ENCODE measurements around the gene CDC42BPA. TPM values are rescaled to one million over a fixed set of nuclear protein-coding genes. Genes with fewer than 3 reads are reported as not detected.

CDC42BPA gene
- total and polyA plus RNA-seq, 2 donors (not counting 3 experiments of a cell fraction or from before 2014, with no cell fraction given): 26.1 to 92.6 TPM

GRCh38 chr1:227218870-227219573 lies 99.3 kb downstream of the CDC42BPA start:
- BruUV-seq (replicated peaks): no TSS peak
- H4K20me1 ChIP-seq (replicated peaks; ENCODE audit: control insufficient read depth, extremely low read depth, insufficient read depth, low read length): peaks cover 12% of the 10 kb centered on the region
- no peaks in the 10 kb centered on the region for H3K27me3 ChIP-seq (ENCODE audit: control insufficient read depth in 2 of 2, insufficient read depth in 2 of 2, low read length in 2 of 2)
- H3K4me3 ChIP-seq (replicated peaks in 1 of 3; ENCODE audit: insufficient read depth in 1 of 3, low read depth in 1 of 3, low read length in 3 of 3): no peak overlapping the region
- TF ChIP-seq GATA2 (IDR thresholded peaks at IDR 0.05; ENCODE audit: insufficient read depth, insufficient read length, low read depth, low read length) (no peak), EZH2 (IDR thresholded peaks at IDR 0.05; ENCODE audit: borderline replicate concordance, low read depth, low read length, severe bottlenecking) (no peak), POLR2A (IDR thresholded peaks at IDR 0.05; ENCODE audit: low read depth, low read length) (no peak), FOS (IDR thresholded peaks at IDR 0.05; ENCODE audit: borderline replicate concordance, insufficient read depth, low read length) (no peak), CTCF (IDR thresholded peaks at IDR 0.05; ENCODE audit: extremely low read depth in 1 of 2, insufficient read depth in 1 of 2, low read depth in 1 of 2, low read length in 2 of 2) (no peak)
- intact Hi-C loops (cut with micrococcal nuclease) (loop anchor here (2.0 kb wide), 1 partner anchor 84 kb away; no protein-coding TSS in a partner anchor), dilution Hi-C loops (cut with MboI; ENCODE audit: extremely low pct_ligation_motif_present, low sequenced_read_pairs) (no loop called here)
- no peaks in the 10 kb centered on the region for H3K9me1 ChIP-seq (replicated peaks; ENCODE audit: control insufficient read depth, extremely low read depth, insufficient read depth, low read length)
- no peak overlapping the region for H3K27ac ChIP-seq (ENCODE audit: insufficient read depth, low read depth, low read length)
- CTCF ChIA-PET: interaction anchor here (1.0 to 1.2 kb wide), 3 partner anchors 8 to 69 kb away, joined by 3 to 4 read pairs (median 4); no protein-coding TSS in a partner anchor
- H3K9ac ChIP-seq (replicated peaks; ENCODE audit: extremely low read depth, insufficient read depth, low read length): no peak overlapping the region
- H3K9me3 ChIP-seq (replicated peaks; ENCODE audit: control insufficient read depth, insufficient read depth, low read length): no peaks in the 10 kb centered on the region
- FAIRE-seq: no peak
- POLR2A ChIA-PET: no interaction called here
- H2AFZ ChIP-seq (ENCODE audit: low read depth, low read length): no peak overlapping the region
- no peaks in the 10 kb centered on the region for H3K36me3 ChIP-seq (ENCODE audit: control insufficient read depth in 2 of 2, extremely low read depth in 1 of 2, insufficient read depth in 2 of 2, low read length in 2 of 2)
- peaks cover 28% of the 10 kb centered on the region for H3K4me1 ChIP-seq (ENCODE audit: control insufficient read depth, extremely low read depth, insufficient read depth, low read length)
- DNase-seq (ENCODE audit: low read depth, low spot score): peak; percentile 26
- H3K79me2 ChIP-seq (ENCODE audit: control insufficient read depth, insufficient read depth, low read length): peaks cover 73% of the 10 kb centered on the region
- H3K4me2 ChIP-seq (ENCODE audit: insufficient read depth, low read length): peak overlapping the region; percentile 19

All from endothelial cell of umbilical vein (primary cell).